Endothelial cell of umbilical vein (primary cell): Measurements from ENCODE around the gene PFN3.
"Not testable (repeated sequence)": the region's sequence is repeated elsewhere in the genome, so short reads cannot be mapped to it uniquely, and the experiment has no call there.

Source experiments
- EZH2 ChIP-seq: IDR thresholded peaks from 2 replicates; pipeline ENCODE4 v1.6.1; 2012; ENCODE audit warnings: borderline replicate concordance, low read depth, mild to moderate bottlenecking, moderate library complexity, low read length, inconsistent platforms; ENCODE audit not compliant: severe bottlenecking
- MYC ChIP-seq: IDR thresholded peaks from one replicate; pipeline ENCODE4 v1.6.1; 2011; ENCODE audit warnings: mild to moderate bottlenecking, low read depth, low read length
- POLR2A ChIP-seq: IDR thresholded peaks from 2 replicates; pipeline ENCODE4 v1.6.1; 2012; ENCODE audit warnings: low read depth, mild to moderate bottlenecking, control low read depth, low read length
- POLR2AphosphoS5 ChIP-seq: IDR thresholded peaks from 2 replicates; pipeline ENCODE4 v1.6.1; 2012; ENCODE audit warnings: low read depth, mild to moderate bottlenecking, control low read depth, low read length, moderate library complexity; ENCODE audit not compliant: insufficient read depth
- TF ChIP-seq, protein P1 (sequence below), 2 donors: IDR thresholded peaks; 1 replicate in 1 of 2; 2 replicates in 1 of 2; pipeline ENCODE4 v1.5.1; 2011; ENCODE audit warnings: low read length in 2 of 2, mild to moderate bottlenecking in 2 of 2, moderate library complexity in 2 of 2, control low read depth in 1 of 2, inconsistent platforms in 1 of 2, low read depth in 1 of 2; ENCODE audit not compliant: insufficient read depth in 1 of 2; ENCODE audit errors: extremely low read depth in 1 of 2

- TF ChIP-seq, protein P1, sequence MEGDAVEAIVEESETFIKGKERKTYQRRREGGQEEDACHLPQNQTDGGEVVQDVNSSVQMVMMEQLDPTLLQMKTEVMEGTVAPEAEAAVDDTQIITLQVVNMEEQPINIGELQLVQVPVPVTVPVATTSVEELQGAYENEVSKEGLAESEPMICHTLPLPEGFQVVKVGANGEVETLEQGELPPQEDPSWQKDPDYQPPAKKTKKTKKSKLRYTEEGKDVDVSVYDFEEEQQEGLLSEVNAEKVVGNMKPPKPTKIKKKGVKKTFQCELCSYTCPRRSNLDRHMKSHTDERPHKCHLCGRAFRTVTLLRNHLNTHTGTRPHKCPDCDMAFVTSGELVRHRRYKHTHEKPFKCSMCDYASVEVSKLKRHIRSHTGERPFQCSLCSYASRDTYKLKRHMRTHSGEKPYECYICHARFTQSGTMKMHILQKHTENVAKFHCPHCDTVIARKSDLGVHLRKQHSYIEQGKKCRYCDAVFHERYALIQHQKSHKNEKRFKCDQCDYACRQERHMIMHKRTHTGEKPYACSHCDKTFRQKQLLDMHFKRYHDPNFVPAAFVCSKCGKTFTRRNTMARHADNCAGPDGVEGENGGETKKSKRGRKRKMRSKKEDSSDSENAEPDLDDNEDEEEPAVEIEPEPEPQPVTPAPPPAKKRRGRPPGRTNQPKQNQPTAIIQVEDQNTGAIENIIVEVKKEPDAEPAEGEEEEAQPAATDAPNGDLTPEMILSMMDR (IDR thresholded peaks at IDR 0.05; ENCODE audit: extremely low read depth in 1 of 2, insufficient read depth in 1 of 2, low read depth in 1 of 2, low read length in 2 of 2): not testable (repeated sequence)
- not testable (repeated sequence) for TF ChIP-seq POLR2AphosphoS5, POLR2A, EZH2, MYC
Observed at GRCh38 chr5:177420472-177420871, 20.0 kb upstream of the PFN3 start.
